Ishikawa (cell line): ENCODE results near the gene TMOD1.

Experiments
- CEBPB ChIP-seq: IDR thresholded peaks from 2 replicates; pipeline ENCODE4 v1.6.1; 2012
- CREB1 ChIP-seq: IDR thresholded peaks from 2 replicates; pipeline ENCODE4 v1.6.1; 2012; ENCODE audit warnings: low read depth
- EGR1 ChIP-seq: IDR thresholded peaks from 2 replicates; pipeline ENCODE4 v1.6.1; 2012
- EP300 ChIP-seq: IDR thresholded peaks from 2 replicates; pipeline ENCODE4 v1.6.1; 2012; ENCODE audit warnings: borderline replicate concordance
- FOXM1 ChIP-seq: IDR thresholded peaks from 2 replicates; pipeline ENCODE4 v1.6.1; 2012; ENCODE audit warnings: low read depth, borderline replicate concordance
- MAX ChIP-seq: IDR thresholded peaks from 2 replicates; pipeline ENCODE4 v1.6.1; 2012
- NFIC ChIP-seq: IDR thresholded peaks from 2 replicates; pipeline ENCODE4 v1.6.1; 2012
- RAD21 ChIP-seq: IDR thresholded peaks from 2 replicates; pipeline ENCODE4 v1.6.1; 2012; ENCODE audit warnings: low read depth
- REST ChIP-seq: IDR thresholded peaks from 2 replicates; pipeline ENCODE4 v1.6.1; 2012; ENCODE audit warnings: low read depth, mild to moderate bottlenecking
- TAF1 ChIP-seq: IDR thresholded peaks from 2 replicates; pipeline ENCODE4 v1.6.1; 2012; ENCODE audit warnings: low read depth, mild to moderate bottlenecking
- TCF12 ChIP-seq: IDR thresholded peaks from 2 replicates; pipeline ENCODE4 v1.6.1; 2012; ENCODE audit warnings: low read depth
- TEAD4 ChIP-seq: IDR thresholded peaks from 2 replicates; pipeline ENCODE4 v1.6.1; 2012
- USF1 ChIP-seq: IDR thresholded peaks from 2 replicates; pipeline ENCODE4 v1.6.1; 2012
- YY1 ChIP-seq: IDR thresholded peaks from 2 replicates; pipeline ENCODE4 v1.6.1; 2012; ENCODE audit warnings: low read depth
- ZBTB7A ChIP-seq: IDR thresholded peaks from 2 replicates; pipeline ENCODE4 v1.6.1; 2012; ENCODE audit warnings: low read depth

TMOD1 gene

GRCh38 chr9:97604901-97605645, 103.6 kb downstream of the TMOD1 start:
- no peak for TF ChIP-seq RAD21
- TF ChIP-seq EP300 = no peak
- TF ChIP-seq CREB1 = no peak

GRCh38 chr9:97615439-97616072, 114.1 kb downstream of the TMOD1 start:
- TF ChIP-seq RAD21 (peak; percentile 84), USF1 (no peak)

GRCh38 chr9:97617939-97618416, 116.5 kb downstream of the TMOD1 start:
- TF ChIP-seq RAD21 (no peak), MAX (no peak), TCF12 (no peak), EGR1 (no peak)

GRCh38 chr9:97623946-97624345, 122.5 kb downstream of the TMOD1 start:
- TF ChIP-seq CEBPB = no peak
- TF ChIP-seq ZBTB7A = no peak
- TF ChIP-seq USF1 = no peak
- TF ChIP-seq TCF12 = no peak
- no peak for TF ChIP-seq TEAD4
- no peak for TF ChIP-seq FOXM1
- TF ChIP-seq RAD21 = no peak
- no peak for TF ChIP-seq EP300

- TF ChIP-seq CREB1 (no peak), CEBPB (no peak), TCF12 (no peak), NFIC (no peak), RAD21 (no peak), EGR1 (no peak)
Measured at GRCh38 chr9:97625620-97626019, 124.2 kb downstream of the TMOD1 start.

- TF ChIP-seq YY1 (no peak), FOXM1 (no peak)
Measured at GRCh38 chr9:97627624-97628023, 126.2 kb downstream of the TMOD1 start.

- TF ChIP-seq TAF1 = no peak
- TF ChIP-seq YY1 = no peak
- TF ChIP-seq CREB1 = no peak
- no peak for TF ChIP-seq EGR1
- TF ChIP-seq NFIC = no peak
- TF ChIP-seq MAX = no peak
- TF ChIP-seq REST = no peak
- TF ChIP-seq ZBTB7A = no peak
- no peak for TF ChIP-seq FOXM1
- TF ChIP-seq USF1 = no peak
- no peak for TF ChIP-seq TCF12
- no peak for TF ChIP-seq EP300
- no peak for TF ChIP-seq CEBPB
- TF ChIP-seq RAD21 = no peak
- TF ChIP-seq TEAD4 = no peak
Measured at GRCh38 chr9:97628668-97629067, 127.2 kb downstream of the TMOD1 start.

- TF ChIP-seq EP300 = no peak
- no peak for TF ChIP-seq MAX
- TF ChIP-seq TCF12 = no peak
- no peak for TF ChIP-seq USF1
- TF ChIP-seq CREB1 = no peak
- TF ChIP-seq REST = no peak
- TF ChIP-seq RAD21 = no peak
- no peak for TF ChIP-seq TAF1
- TF ChIP-seq YY1 = no peak
- no peak for TF ChIP-seq ZBTB7A
- TF ChIP-seq NFIC = no peak
Measured at GRCh38 chr9:97629156-97629555, 127.7 kb downstream of the TMOD1 start.
